Neural cell (in vitro differentiated cells): ENCODE results near the gene IPO5. TPM values are rescaled to one million over a fixed set of nuclear protein-coding genes. Genes with fewer than 3 reads are reported as not detected.

Source experiments
- H2AFZ ChIP-seq: fragments of 200-600, 300-800 bp; sonication (generic), shearing (Covaris generic); 2 replicates; pipeline ENCODE4 v1.6.0; 2014; ENCODE audit warnings: low read depth, mild to moderate bottlenecking, antibody characterized with exemption, low read length, moderate library complexity
- H3F3A ChIP-seq: fragments of 200-600 bp; shearing (Covaris generic); 2 replicates; pipeline ENCODE4 v1.6.1; 2016; ENCODE audit warnings: mild to moderate bottlenecking, moderate library complexity, mixed read lengths, antibody characterized with exemption, low read length; ENCODE audit not compliant: insufficient read depth, poor library complexity, severe bottlenecking
- H3K27ac ChIP-seq: fragments of 200-600, 300-800 bp; sonication (generic), shearing (Covaris generic); 2 replicates; pipeline ENCODE4 v1.5.1; 2014; ENCODE audit warnings: mild to moderate bottlenecking, low read length, moderate library complexity
- H3K27me3 ChIP-seq: fragments of 300-800, 200-600 bp; sonication (generic), shearing (Covaris generic); 2 replicates; pipeline ENCODE4 v1.6.0; 2014; ENCODE audit warnings: mild to moderate bottlenecking, low read depth, low read length, moderate library complexity; ENCODE audit not compliant: insufficient read depth
- H3K36me3 ChIP-seq: fragments of 300-800, 200-600 bp; sonication (generic), shearing (Covaris generic); 2 replicates; pipeline ENCODE4 v1.5.1; 2014; ENCODE audit warnings: mild to moderate bottlenecking, antibody characterized with exemption, low read length, moderate library complexity; ENCODE audit not compliant: insufficient read depth
- H3K4me2 ChIP-seq: fragments of 300-800, 200-600 bp; sonication (generic), shearing (Covaris generic); 2 replicates; pipeline ENCODE4 v1.6.0; 2014; ENCODE audit warnings: mild to moderate bottlenecking, low read length
- H3K4me3 ChIP-seq: fragments of 300-800, 200-600 bp; sonication (generic), shearing (Covaris generic); 2 replicates; pipeline ENCODE4 v1.5.1; 2014; ENCODE audit warnings: mild to moderate bottlenecking, low read length, moderate library complexity
- H3K79me2 ChIP-seq: fragments of 200-600 bp; shearing (Covaris generic); replicated peaks from 2 replicates; pipeline ENCODE4 v1.6.0; 2014; ENCODE audit warnings: mild to moderate bottlenecking, low read length, moderate library complexity; ENCODE audit not compliant: insufficient read depth
- H3K9ac ChIP-seq: fragments of 300-800, 200-600 bp; sonication (generic), shearing (Covaris generic); 2 replicates; pipeline ENCODE4 v1.6.1; 2016; ENCODE audit warnings: mild to moderate bottlenecking, low read length, mixed read lengths
- H3K9me2 ChIP-seq: fragments of 200-600 bp; shearing (Covaris generic); 2 replicates; pipeline ENCODE4 v1.6.1; 2016; ENCODE audit warnings: mild to moderate bottlenecking, low read length, mixed read lengths; ENCODE audit not compliant: insufficient read depth
- H3K9me3 ChIP-seq: fragments of 200-600, 300-800 bp; sonication (generic), shearing (Covaris generic); 2 replicates; pipeline ENCODE4 v1.6.1; 2016; ENCODE audit warnings: mild to moderate bottlenecking, mixed run types, low read length, moderate library complexity, mixed read lengths
- H4K20me1 ChIP-seq: fragments of 200-600 bp; shearing (Covaris generic); 2 replicates; pipeline ENCODE4 v1.6.1; 2016; ENCODE audit warnings: mild to moderate bottlenecking, mixed run types; ENCODE audit not compliant: insufficient read depth
- CTCF ChIP-seq: fragments of 450-650 bp; IDR thresholded peaks from 2 replicates; pipeline ENCODE4 v1.5.1; 2014; ENCODE audit warnings: antibody characterized with exemption, mild to moderate bottlenecking, moderate library complexity; ENCODE audit not compliant: poor library complexity, severe bottlenecking
- EP300 ChIP-seq: fragments of 450-650 bp; conservative IDR thresholded peaks from 2 replicates; pipeline ENCODE4 v1.6.1; 2014; ENCODE audit warnings: antibody characterized with exemption, mild to moderate bottlenecking, moderate library complexity; ENCODE audit not compliant: poor library complexity, severe bottlenecking
- EZH2 ChIP-seq: fragments of 200-600, 300-800 bp; shearing (Covaris generic), sonication (generic); IDR thresholded peaks from 2 replicates; pipeline ENCODE4 v1.6.1; 2014; ENCODE audit warnings: antibody characterized with exemption, low read length, borderline replicate concordance, mild to moderate bottlenecking; ENCODE audit not compliant: insufficient read depth, poor library complexity, severe bottlenecking
- MXI1 ChIP-seq: fragments of 450-650 bp; conservative IDR thresholded peaks from 2 replicates; pipeline ENCODE4 v1.6.1; 2014; ENCODE audit warnings: antibody characterized with exemption, mild to moderate bottlenecking; ENCODE audit not compliant: poor library complexity, severe bottlenecking
- POLR2AphosphoS5 ChIP-seq: IDR thresholded peaks from 2 replicates; pipeline ENCODE4 v1.6.1; 2012
- RAD21 ChIP-seq: fragments of 450-650 bp; conservative IDR thresholded peaks from 2 replicates; pipeline ENCODE4 v1.6.1; 2014; ENCODE audit warnings: antibody characterized with exemption, mild to moderate bottlenecking, moderate library complexity
- REST ChIP-seq: IDR thresholded peaks from 2 replicates; pipeline ENCODE4 v1.6.1; 2012; ENCODE audit warnings: borderline replicate concordance
- SMC3 ChIP-seq: fragments of 450-650 bp; conservative IDR thresholded peaks from 2 replicates; pipeline ENCODE4 v1.6.1; 2014; ENCODE audit warnings: antibody characterized with exemption, mild to moderate bottlenecking, moderate library complexity; ENCODE audit not compliant: poor library complexity
- TAF1 ChIP-seq: IDR thresholded peaks from 2 replicates; pipeline ENCODE4 v1.6.1; 2012; ENCODE audit warnings: low read depth
- polyA plus RNA-seq: library from polyadenylated mRNA; depleted of rRNA; stranded (reverse); fragments of >200 nt; gene quantifications from 2 replicates; pipeline ENCODE4 v1.2.3, GENCODE V29; 2014

IPO5 gene
- polyA plus RNA-seq, 1 donor from 2014 or later, result 83.4 TPM

DNA sequence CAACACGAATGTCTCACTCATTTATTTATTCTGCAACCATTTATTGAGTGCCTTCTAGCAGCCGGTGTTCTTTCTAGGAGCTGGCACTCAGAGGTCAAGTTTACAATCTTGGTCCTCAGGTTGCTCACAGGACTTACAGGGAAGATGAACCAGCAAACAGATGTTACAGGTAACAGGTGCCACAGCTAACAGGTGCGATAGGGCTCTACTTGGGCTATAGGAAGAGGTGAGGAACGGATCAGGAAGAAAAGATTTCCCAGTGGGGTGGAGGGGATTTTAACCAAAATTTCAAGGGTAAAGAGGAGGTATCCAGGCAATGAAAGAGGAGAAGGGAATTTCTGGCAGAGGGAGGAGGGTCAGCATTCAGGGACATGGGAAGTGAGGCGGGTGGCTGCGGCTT lies 102.1 kb downstream of the IPO5 start:
- H3K36me3 ChIP-seq, result no peaks in the 10 kb centered on the region
- H3K9me2 ChIP-seq, result no peaks in the 10 kb centered on the region
- H2AFZ ChIP-seq, result no peak overlapping the region
- no peak overlapping the region for H3K9ac ChIP-seq
- no peak overlapping the region for H3K27ac ChIP-seq
- H4K20me1 ChIP-seq, result no peaks in the 10 kb centered on the region
- TF ChIP-seq MXI1 (no peak), EP300 (no peak), TAF1 (no peak), CTCF (no peak), POLR2AphosphoS5 (no peak), EZH2 (no peak), REST (no peak), RAD21 (no peak), SMC3 (no peak)
- no peaks in the 10 kb centered on the region for H3F3A ChIP-seq
- no peak overlapping the region for H3K4me2 ChIP-seq
- no peak overlapping the region for H3K4me3 ChIP-seq
- no peaks in the 10 kb centered on the region for H3K9me3 ChIP-seq
- no peaks in the 10 kb centered on the region for H3K27me3 ChIP-seq
- no peaks in the 10 kb centered on the region for H3K79me2 ChIP-seq

DNA sequence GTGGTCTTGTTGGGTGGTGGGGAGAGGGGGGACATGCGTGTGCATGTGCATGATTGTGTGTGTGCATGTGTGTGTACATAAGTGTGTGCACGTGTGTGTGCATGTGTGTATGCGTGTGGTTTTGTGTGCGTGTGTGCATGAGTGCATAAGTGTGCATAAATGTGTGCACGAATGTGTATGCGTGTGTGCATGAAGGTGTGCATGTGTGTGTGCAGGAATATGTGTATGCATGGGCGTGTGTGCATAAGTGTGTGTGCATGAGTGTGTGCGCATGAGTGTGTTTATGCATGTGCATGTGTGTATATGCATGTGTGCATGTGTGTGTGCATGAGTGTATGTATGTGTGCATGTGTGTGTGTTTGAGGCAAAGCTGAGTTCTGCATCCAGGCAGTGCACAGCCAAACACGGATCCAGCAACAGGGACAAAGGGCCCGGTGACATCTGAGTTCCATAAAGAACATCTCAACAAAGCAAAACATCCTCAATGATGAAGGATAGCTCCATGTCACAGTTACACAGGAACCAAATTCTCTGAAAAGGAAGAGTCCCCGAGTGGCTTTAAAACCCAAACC lies 103.5 kb downstream of the IPO5 start:
- Histone ChIP-seq H3K36me3 (no peaks in the 10 kb centered on the region), H3K9me3 (no peaks in the 10 kb centered on the region), H3K27me3 (no peaks in the 10 kb centered on the region), H3K79me2 (no peaks in the 10 kb centered on the region), H3F3A (no peaks in the 10 kb centered on the region), H2AFZ (no peak overlapping the region), H3K27ac (no peak overlapping the region), H3K4me3 (no peak overlapping the region), H3K9me2 (no peaks in the 10 kb centered on the region), H3K4me2 (no peak overlapping the region), H4K20me1 (no peaks in the 10 kb centered on the region), H3K9ac (no peak overlapping the region)
- TF ChIP-seq CTCF (no peak), TAF1 (no peak), POLR2AphosphoS5 (no peak), RAD21 (no peak), EZH2 (no peak), MXI1 (no peak), SMC3 (no peak), EP300 (no peak), REST (no peak)
